Ovary (tissue), 9 donors: Measurements from ENCODE around the gene CFAP68. TPM values are rescaled to one million over a fixed set of nuclear protein-coding genes. Genes with fewer than 3 reads are reported as not detected.
"Not testable (repeated sequence)": the region's sequence is repeated elsewhere in the genome, so short reads cannot be mapped to it uniquely, and the experiment has no call there.

Source experiments
- DNase-seq, 5 donors: peaks; one replicate each; pipeline ENCODE4 v3.0.0-alpha.2; 2019 to 2020
- H3K27ac ChIP-seq, 2 donors: fragments of 200-600 bp; one replicate each; pipeline versions ENCODE4 v1.5.1 to v1.8.0; 2019 to 2022
- H3K27me3 ChIP-seq: fragments of 200-600 bp; one replicate; pipeline ENCODE4 v1.8.0; 2022
- H3K36me3 ChIP-seq: fragments of 200-600 bp; sonication (generic); one replicate; pipeline ENCODE4 v1.5.1; 2019
- H3K4me1 ChIP-seq: one replicate; pipeline ENCODE4 v1.8.1; 2013; ENCODE audit warnings: mild to moderate bottlenecking, moderate library complexity; ENCODE audit not compliant: insufficient read depth
- H3K4me3 ChIP-seq: fragments of 200-600 bp; sonication (generic); one replicate; pipeline ENCODE4 v1.5.1; 2017
- H3K9me3 ChIP-seq, 2 donors: fragments of 200-600 bp in 1 of 2; sonication (generic) in 1 of 2; one replicate each; pipeline versions ENCODE4 v1.5.1 to v1.8.1; 2013 to 2019; ENCODE audit warnings: mild to moderate bottlenecking in 1 of 2, moderate library complexity in 1 of 2
- CTCF ChIP-seq, 3 donors: fragments of 450-650 bp in 2 of 3; fragments of 200-600 bp in 1 of 3; IDR thresholded peaks; one replicate each; pipeline versions ENCODE4 v1.5.1 to v1.8.0; 2016 to 2022; ENCODE audit warnings: antibody characterized with exemption in 3 of 3, mild to moderate bottlenecking in 1 of 3
- EP300 ChIP-seq: sonication (generic); formaldehyde crosslinking; IDR thresholded peaks from one replicate; pipeline ENCODE4 v1.6.1; 2017; ENCODE audit warnings: antibody characterized with exemption
- POLR2A ChIP-seq: fragments of 450-650 bp; IDR thresholded peaks from one replicate; pipeline ENCODE4 v1.6.1; 2017; ENCODE audit warnings: antibody characterized with exemption, mild to moderate bottlenecking, moderate library complexity
- WGBS, 3 donors: extraction: QIAGEN DNeasy Blood & Tissue Kit in 1 of 3; methylation state at CpG; one replicate each; pipeline versions ENCODE4 v1.1.5 to v1.1.7; 2013 to 2017; 5-methylcytosine and 5-hydroxymethylcytosine counted together
- intact Hi-C, 4 donors: fragments of 100-400 bp; cut with DNase I; formaldehyde crosslinking; loops; one replicate each; pipeline versions ENCODE4 v1.11.0 to v1.15.1; 2022 to 2023
- polyA plus RNA-seq, 2 donors: library from polyadenylated mRNA; stranded (reverse); fragments of 200-250 nt in 1 of 2; fragments of 350-450 nt in 1 of 2; fragmentation: Illumina TruSeq in 1 of 2; extraction: RNeasy Lipid Tissue Mini Kit (QIAGEN cat#74804) in 1 of 2; gene quantifications; one replicate each; pipeline ENCODE4 v1.2.3, GENCODE V29; 2013 to 2014
- total RNA-seq, 7 donors: library from RNA; depleted of rRNA in 2 of 7; stranded (reverse); fragments of >200 nt in 2 of 7; fragmentation: NEBNext Ultra II Directional in 3 of 7; extraction: Animal tissue kit (Norgen Biotek cat#: 25700) in 3 of 7; gene quantifications; one replicate each; pipeline versions ENCODE4 v1.1.0 to v1.2.4, GENCODE V29; 2016 to 2023
- donor health status: DM: no; HTN: no; CAD: no; lungs with moderate emphysema.
- donor health status: DM: no; HTN: no; CAD: no.
- donor health status: Bipolar disorder and iron deficiency.
- donor health status: DM: yes; HTN: yes; CAD: no.
- donor health status: DM: no; HTN: no; CAD: no.
- donor health status: DM: yes; HTN: yes; CAD: no.

CFAP68 gene
- total and polyA plus RNA-seq, 9 donors, result 11.6 to 70.1 (median 28.3) TPM

- no peaks in the 10 kb centered on the region for H3K36me3 ChIP-seq
- peak overlapping the region; percentile 94 for H3K4me3 ChIP-seq
- DNase-seq, result no peak
- no peaks in the 10 kb centered on the region for H3K27me3 ChIP-seq
- no peaks in the 10 kb centered on the region for H3K9me3 ChIP-seq
- intact Hi-C loops, result loop anchor here in 3 of 4 donors (5.0 to 10.0 kb wide), 3 partner anchors 106 to 213 kb away; partner anchors contain the start of genes SDHD (in 1 of the 3) and TIMM8B (in 1 of the 3)
- 50 to 55% (median 50%) methylated on average over 5 of the region's 5 CpGs for WGBS, 3 donors
- H3K27ac ChIP-seq, result peak overlapping the region; percentile 47 to 85
- no peak for TF ChIP-seq POLR2A
- TF ChIP-seq CTCF (IDR thresholded peaks at IDR 0.05), result no peak
- TF ChIP-seq EP300, result no peak
- H3K4me1 ChIP-seq, result peaks cover 3% of the 10 kb centered on the region
These were observed 7.6 kb upstream of the CFAP68 start for GRCh38 chr11:111871693-111872161.

GRCh38 chr11:111878385-111878848, 924 bp upstream of the CFAP68 start:
- no peaks in the 10 kb centered on the region for H3K9me3 ChIP-seq
- no peaks in the 10 kb centered on the region for H3K36me3 ChIP-seq
- no peaks in the 10 kb centered on the region for H3K27me3 ChIP-seq
- DNase-seq, result no peak
- intact Hi-C loops, result loop anchor here in 3 of 4 donors (2.0 to 10.0 kb wide), 6 partner anchors 34 to 206 kb away; partner anchors contain the start of genes CRYAB (in 2 of the 3), HSPB2 (in 2 of the 3), SDHD (in 1 of the 3) and TIMM8B (in 1 of the 3)
- TF ChIP-seq EP300, result no peak
- no peak for TF ChIP-seq POLR2A
- TF ChIP-seq CTCF (IDR thresholded peaks at IDR 0.05), result no peak
- H3K27ac ChIP-seq, result peak overlapping the region; percentile 65 to 95
- H3K4me1 ChIP-seq, result peaks cover 7% of the 10 kb centered on the region
- peak overlapping the region; percentile 58 for H3K4me3 ChIP-seq
- 0 to 1% (median 1%) methylated on average over 13 of the region's 13 CpGs for WGBS, 3 donors

GRCh38 chr11:111879637-111879960, 258 bp downstream of the CFAP68 start:
- TF ChIP-seq CTCF (IDR thresholded peaks at IDR 0.05) (no peak), POLR2A (no peak), EP300 (no peak)
- peak overlapping the region; percentile 65 to 95 for H3K27ac ChIP-seq

GRCh38 chr11:111882202-111882601, 2.9 kb downstream of the CFAP68 start:
- DNase-seq, result no peak
- no peak overlapping the region for H3K27ac ChIP-seq
- peaks cover 7% of the 10 kb centered on the region for H3K4me1 ChIP-seq
- TF ChIP-seq CTCF (IDR thresholded peaks at IDR 0.05) (no peak), EP300 (no peak), POLR2A (no peak)
- no peaks in the 10 kb centered on the region for H3K36me3 ChIP-seq
- 87 to 89% (median 88%) methylated on average over 5 of the region's 5 CpGs for WGBS, 3 donors
- H3K9me3 ChIP-seq, result no peaks in the 10 kb centered on the region
- intact Hi-C loops, result loop anchor here in 1 of 4 donors (5.0 kb wide), 1 partner anchor 40 kb away; no protein-coding TSS in a partner anchor
- H3K4me3 ChIP-seq, result no peak overlapping the region
- no peaks in the 10 kb centered on the region for H3K27me3 ChIP-seq

More at GRCh38 chr11:111879637-111879960, 258 bp downstream of the CFAP68 start:
- no peaks in the 10 kb centered on the region for H3K27me3 ChIP-seq
- H3K9me3 ChIP-seq, result no peaks in the 10 kb centered on the region
- H3K4me3 ChIP-seq, result peak overlapping the region; percentile 58
- intact Hi-C loops, result loop anchor here in 3 of 4 donors (2.0 to 10.0 kb wide), 6 partner anchors 33 to 205 kb away; partner anchors contain the start of genes CRYAB (in 2 of the 3), HSPB2 (in 2 of the 3), SDHD (in 1 of the 3) and TIMM8B (in 1 of the 3)
- 26 to 30% (median 26%) methylated on average over 6 of the region's 6 CpGs for WGBS, 3 donors
- peaks cover 7% of the 10 kb centered on the region for H3K4me1 ChIP-seq
- DNase-seq, result no peak
- H3K36me3 ChIP-seq, result no peaks in the 10 kb centered on the region

- intact Hi-C loops, H3K27me3 ChIP-seq, H3K9me3 ChIP-seq, H3K36me3 ChIP-seq, H3K27ac ChIP-seq, H3K4me1 ChIP-seq, DNase-seq, H3K4me3 ChIP-seq: not testable (repeated sequence)
- WGBS, 3 donors, result 90 to 95% (median 90%) methylated on average over 4 of the region's 4 CpGs
These were observed 5.7 kb downstream of the CFAP68 start for GRCh38 chr11:111885053-111885452.
